D721Med (cell line): Measurements from ENCODE around the gene LMO2.
A peak's percentile ranks its signal among the peaks of the same experiment; 100 is the strongest.
"Not testable (repeated sequence)": the region's sequence is repeated elsewhere in the genome, so short reads cannot be mapped to it uniquely, and the experiment has no call there.

ENCODE experiments used
- DNase-seq: peaks from one replicate; pipeline ENCODE4 v3.0.0; 2011; ENCODE audit warnings: low spot score; ENCODE audit not compliant: insufficient read length
- FAIRE-seq: peaks from 2 replicates; lab custom pipeline; 2011; peaks lifted over from hg19 to GRCh38; lab: Jason Lieb, UNC
- CTCF ChIP-seq: IDR thresholded peaks from 2 replicates; pipeline ENCODE4 v1.5.1; 2012; ENCODE audit warnings: mild to moderate bottlenecking, control low read depth; ENCODE audit not compliant: insufficient read depth; ENCODE audit errors: missing control alignments

The LMO2 gene

GRCh38 chr11:33933602-33934001 lies 41.7 kb upstream of the LMO2 start:
- TF ChIP-seq CTCF, result no peak
- FAIRE-seq (no peak), DNase-seq (no peak)

- no peak for FAIRE-seq
Measured at GRCh38 chr11:33932721-33933120, 40.8 kb upstream of the LMO2 start.

GRCh38 chr11:33931739-33932366 lies 40.0 kb upstream of the LMO2 start:
- FAIRE-seq, DNase-seq: not testable (repeated sequence)

More at GRCh38 chr11:33932721-33933120, 40.8 kb upstream of the LMO2 start:
- no peak for DNase-seq
- no peak for TF ChIP-seq CTCF

- FAIRE-seq, result no peak
- no peak for DNase-seq
- no peak for TF ChIP-seq CTCF
Measured at GRCh38 chr11:33931067-33931466, 39.2 kb upstream of the LMO2 start.

- FAIRE-seq (peak; percentile 90), DNase-seq (peak; percentile 77)
- no peak for TF ChIP-seq CTCF
Measured at GRCh38 chr11:33930317-33931021, 38.6 kb upstream of the LMO2 start.

- FAIRE-seq, result peak; percentile 29
- no peak for DNase-seq
- no peak for TF ChIP-seq CTCF
Measured at GRCh38 chr11:33928564-33928963, 36.7 kb upstream of the LMO2 start.

GRCh38 chr11:33926671-33927552 lies 35.0 kb upstream of the LMO2 start:
- no peak for TF ChIP-seq CTCF
- DNase-seq, result no peak
- no peak for FAIRE-seq
